ENCODE results near the gene CAMKK2.
"Not testable (repeated sequence)": the region's sequence is repeated elsewhere in the genome, so short reads cannot be mapped to it uniquely, and the experiment has no call there.

Gene CAMKK2

DNA sequence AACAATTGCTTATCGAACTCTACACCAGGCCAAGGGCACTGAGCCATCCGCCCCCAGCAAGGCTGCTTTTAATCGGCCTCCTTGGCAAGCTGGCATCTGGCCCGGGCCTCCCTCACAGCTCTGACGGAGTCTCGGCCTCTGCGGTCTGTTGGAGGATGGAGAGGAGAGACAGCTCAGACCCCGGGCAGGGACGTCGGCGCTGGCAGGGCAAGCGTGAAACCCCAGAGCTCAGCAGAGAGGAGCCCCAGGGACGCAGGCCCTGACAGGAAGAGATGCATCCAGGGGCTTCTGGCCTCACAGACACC is 17.5 kb downstream of the CAMKK2 start:
- no peak for DNase-seq (ENCODE audit: low spot score)

GRCh38 chr12:121278169-121279070 is 18.1 kb downstream of the CAMKK2 start:
- peak; percentile 16 for DNase-seq (ENCODE audit: low spot score)

DNA sequence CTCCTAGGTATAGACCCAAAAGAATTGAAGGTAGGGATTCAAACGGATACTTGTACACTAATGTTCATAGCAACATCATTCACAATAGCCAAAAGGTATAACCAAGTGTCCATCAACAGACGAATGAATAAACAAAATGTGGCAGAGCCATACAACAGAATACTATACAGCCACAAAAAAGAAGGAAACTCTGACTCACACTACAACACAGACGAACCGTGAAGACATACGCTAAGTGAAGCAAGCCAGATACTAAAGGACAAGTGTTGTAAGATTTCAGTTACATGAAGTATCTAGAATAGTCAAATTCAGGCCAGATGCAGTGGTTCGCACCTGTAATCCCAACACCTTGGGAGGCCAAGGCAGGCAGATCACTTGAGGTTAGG is 19.1 kb downstream of the CAMKK2 start:
- DNase-seq (ENCODE audit: low spot score) = no peak

DNA sequence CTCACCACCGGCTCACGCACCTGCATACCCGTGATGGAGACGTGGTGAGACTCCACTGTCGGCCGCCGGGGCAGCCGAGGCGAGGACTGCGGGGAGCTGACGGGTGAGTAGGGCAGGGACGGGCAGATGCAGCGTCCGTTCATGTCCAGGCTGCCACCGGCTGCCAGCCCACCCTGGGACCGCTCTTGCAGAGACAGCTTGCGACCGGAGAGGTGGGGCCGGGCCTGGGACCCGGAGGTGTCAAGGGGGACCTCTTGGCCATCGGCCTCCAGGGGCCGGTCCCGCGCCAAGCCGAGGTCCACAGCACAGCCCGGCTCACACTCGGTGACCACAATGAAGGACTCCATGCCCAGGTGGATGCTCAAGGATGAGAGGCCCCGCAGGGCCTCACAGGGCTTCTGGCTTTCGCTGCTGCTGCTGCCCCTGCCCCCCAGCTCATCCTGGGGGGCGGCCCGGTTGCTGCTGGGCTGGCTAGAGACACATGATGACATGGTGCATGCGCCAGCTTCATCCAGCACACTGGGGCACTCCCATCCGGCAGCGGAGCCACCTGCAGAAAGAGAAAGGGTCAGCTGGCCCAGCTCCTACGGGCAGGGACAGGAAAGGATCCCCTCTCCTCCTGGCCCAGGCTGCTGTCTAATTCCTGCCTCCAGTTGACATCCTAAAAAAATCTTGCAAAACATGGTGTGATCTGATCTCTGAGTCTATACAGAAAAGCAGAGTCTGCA is 22.3 kb downstream of the CAMKK2 start:
- DNase-seq (ENCODE audit: low spot score) = peak; percentile 80

DNA sequence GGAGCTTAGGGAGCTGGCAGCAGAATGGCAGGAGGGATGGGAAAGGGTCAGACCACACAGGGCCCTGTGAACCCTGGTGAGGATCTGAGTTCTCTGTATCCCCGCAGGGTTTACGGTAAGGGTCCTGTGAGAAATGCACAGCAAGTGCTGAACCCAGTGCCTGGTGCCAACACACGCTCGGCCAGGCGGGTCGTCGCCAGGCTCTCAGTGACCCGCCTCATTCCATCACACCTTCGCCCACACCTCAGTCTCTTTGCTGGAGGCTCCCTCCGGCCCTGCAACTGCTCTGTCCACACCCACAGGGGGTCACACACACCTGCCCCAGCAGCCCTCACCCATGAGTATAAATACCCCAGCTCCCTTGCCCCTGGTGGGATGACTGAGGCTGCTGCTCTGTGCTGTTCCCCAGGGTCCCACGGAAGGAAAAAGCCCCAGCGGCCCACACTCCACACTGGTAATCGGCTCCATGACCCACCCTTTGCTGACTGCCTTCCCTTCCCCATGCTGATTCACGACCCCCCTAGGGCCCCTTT is 23.1 kb downstream of the CAMKK2 start:
- DNase-seq (ENCODE audit: low spot score) = no peak

- DNase-seq (ENCODE audit: low spot score) = no peak
Measured at GRCh38 chr12:121267822-121268221, 28.7 kb downstream of the CAMKK2 start.

DNA sequence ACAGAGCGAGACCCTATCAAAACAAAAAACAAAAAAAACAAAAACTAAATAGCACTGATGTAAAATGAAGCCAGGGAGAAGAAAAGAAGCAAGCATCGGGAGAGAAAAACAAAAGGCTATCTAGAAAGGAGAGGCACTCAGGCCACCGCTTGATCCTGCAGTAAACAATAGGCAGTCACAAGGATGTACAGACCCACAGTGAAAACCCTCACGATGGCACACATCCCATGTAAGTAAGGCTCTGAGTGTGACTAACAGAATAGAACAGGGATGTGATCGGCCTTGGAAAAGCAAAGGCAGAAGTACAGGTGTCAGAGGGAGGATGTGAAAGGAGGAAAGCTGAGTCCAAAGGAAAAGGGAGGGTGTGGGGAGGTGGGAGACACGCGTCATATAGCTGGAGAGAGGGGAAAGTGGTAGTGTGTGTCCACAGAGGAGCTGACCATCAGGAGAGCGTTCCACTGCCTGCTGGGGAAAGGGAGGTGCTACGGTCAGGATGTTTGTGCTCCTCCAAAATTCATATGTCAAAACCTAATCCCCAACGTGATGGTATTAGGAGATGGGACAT is 31.5 kb downstream of the CAMKK2 start:
- no peak for DNase-seq (ENCODE audit: low spot score)

DNA sequence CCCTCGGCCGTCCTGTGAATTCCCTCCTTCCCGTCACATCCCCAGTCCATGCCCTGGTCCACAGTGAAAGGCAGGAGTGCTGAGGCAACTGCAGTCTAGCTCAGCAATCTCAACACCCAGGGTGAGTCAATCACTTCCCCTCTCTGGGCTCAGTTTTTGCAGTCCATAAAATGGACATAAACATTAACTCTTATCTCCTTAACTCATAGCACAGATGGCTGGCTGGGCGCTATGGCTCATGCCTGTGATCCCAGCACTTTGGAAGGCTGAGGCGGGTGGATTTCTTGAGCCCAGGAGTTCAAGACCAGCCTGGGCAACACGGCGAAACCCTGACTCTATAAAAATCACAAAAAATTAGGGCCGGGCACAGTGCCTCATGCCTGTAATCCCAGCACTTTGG is 32.4 kb downstream of the CAMKK2 start:
- no peak for DNase-seq (ENCODE audit: low spot score)

GRCh38 chr12:121263206-121263935 is 33.1 kb downstream of the CAMKK2 start:
- DNase-seq (ENCODE audit: low spot score) = no peak

DNA sequence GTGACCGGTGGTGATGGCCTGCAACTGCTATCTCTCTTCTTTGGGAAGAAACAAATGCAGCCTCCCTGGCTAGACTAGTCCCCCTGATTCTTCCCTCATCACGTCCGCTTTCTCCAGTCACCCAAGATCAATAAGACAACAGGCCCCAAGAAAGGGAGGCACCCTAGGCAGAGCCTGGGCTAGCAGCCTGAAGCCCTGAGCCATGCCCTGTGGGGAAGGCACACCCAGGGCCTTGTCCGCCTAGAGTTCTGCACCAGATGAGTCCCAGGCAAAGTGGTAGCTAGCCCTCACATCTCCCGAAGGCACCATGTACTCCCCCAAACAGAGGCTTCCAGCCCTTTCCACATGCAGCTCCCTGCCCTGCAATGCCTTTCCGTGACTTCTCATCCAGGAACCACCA is 35.1 kb downstream of the CAMKK2 start:
- DNase-seq (ENCODE audit: low spot score) = no peak

GRCh38 chr12:121260091-121260490 is 36.4 kb downstream of the CAMKK2 start:
- peak; percentile 79 for DNase-seq (ENCODE audit: low spot score)

- DNase-seq (ENCODE audit: low spot score) = no peak
Measured at GRCh38 chr12:121259074-121259473, 37.4 kb downstream of the CAMKK2 start.

DNA sequence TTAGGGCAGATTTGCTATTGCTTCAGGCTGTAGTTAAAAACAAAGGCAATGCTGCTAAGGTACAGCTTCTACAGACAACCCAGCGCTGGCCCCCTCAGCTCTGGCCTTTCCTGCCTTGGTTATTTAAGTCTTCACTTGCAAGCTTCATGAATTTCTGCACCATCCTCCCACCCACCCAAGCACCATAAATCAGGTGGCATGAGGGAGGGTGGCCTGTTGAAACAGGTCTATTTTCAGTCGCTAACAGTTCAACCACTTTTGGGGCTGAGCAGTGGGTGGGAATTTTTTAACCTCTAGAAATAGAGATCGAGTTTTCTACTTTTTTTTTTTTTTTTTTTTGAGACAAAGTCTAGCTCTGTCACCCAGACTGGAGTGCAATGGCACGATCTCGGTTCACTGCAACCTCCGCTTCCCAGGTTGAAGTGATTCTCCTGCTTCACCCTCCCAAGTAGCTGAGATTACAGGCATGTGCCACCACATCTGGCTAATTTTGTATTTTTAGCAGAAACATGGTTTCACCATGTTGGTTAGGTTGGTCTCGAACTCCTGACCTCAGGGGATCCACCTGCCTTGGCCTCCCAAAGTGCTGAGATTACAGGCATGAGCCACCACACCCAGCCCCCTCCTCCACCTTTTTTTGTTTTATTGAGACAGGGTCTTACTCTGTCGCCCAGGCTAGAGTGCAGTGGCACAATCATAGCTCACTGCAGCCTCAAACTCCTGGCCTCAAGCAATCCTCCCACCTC is 38.6 kb downstream of the CAMKK2 start:
- not testable (repeated sequence) for DNase-seq (ENCODE audit: low spot score)

- DNase-seq (ENCODE audit: low spot score) = no peak
Measured at GRCh38 chr12:121255433-121255832, 41.1 kb downstream of the CAMKK2 start.

DNA sequence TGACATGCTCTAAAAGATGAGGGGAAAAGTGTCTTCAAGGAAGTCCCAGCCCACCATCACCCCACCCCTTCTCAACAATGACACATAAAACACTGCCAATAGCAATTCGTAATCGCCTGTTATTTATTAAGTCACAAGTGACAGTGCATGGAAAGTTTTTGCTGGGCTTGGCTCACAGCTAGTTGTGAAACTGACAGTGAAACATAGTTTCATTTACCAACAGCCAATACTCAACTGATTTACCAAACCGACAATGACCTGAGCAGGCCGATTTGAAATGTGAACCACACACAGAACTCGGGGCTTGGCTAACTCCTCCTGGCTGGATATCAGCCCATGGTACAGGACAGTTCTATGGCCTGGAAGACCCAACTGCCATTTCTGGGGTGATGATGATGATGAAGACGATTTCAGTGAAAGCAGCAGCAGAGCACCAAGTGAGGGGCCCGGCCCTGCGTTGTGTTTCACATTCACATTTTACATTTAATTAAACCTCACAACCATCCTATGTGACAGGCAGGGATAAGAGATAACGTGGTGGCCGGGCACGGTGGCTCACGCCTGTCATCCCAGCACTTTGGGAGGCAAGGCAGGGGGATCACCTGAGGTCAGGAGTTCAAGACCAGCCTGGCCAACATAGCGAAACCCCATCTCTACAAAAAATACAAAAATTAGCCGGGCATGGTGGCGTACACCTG is 42.7 kb downstream of the CAMKK2 start:
- no peak for DNase-seq (ENCODE audit: low spot score)

- no peak for DNase-seq (ENCODE audit: low spot score)
Measured at GRCh38 chr12:121252712-121253345, 43.7 kb downstream of the CAMKK2 start.

- no peak for DNase-seq (ENCODE audit: low spot score)
Measured at GRCh38 chr12:121251838-121252237, 44.7 kb downstream of the CAMKK2 start.

DNA sequence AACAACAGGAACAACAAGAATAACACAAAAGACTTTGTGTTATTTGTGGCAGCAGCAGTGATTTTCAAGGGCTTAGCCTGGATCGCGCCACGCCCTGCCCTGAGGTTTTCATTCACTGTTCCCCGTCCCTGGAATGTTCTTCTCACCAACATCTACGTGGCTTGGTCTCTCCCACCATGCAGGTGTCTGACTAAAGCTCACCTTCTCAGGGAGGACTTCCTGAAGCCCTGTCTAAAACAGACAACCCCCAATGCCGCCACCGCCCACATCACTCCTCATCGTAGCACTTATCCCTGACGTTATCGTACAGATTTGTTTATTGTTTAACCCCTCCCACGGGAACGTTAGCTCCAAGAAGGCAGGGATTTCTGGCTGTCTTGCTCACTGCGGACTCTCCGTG is 46.1 kb downstream of the CAMKK2 start:
- DNase-seq (ENCODE audit: low spot score) = no peak

- DNase-seq (ENCODE audit: low spot score) = no peak
Measured at GRCh38 chr12:121248622-121249021, 47.9 kb downstream of the CAMKK2 start.

GRCh38 chr12:121246893-121247557 is 49.5 kb downstream of the CAMKK2 start:
- no peak for DNase-seq (ENCODE audit: low spot score)
